Ishikawa (cell line): Measurements from ENCODE around the gene MRPS26.

ENCODE experiments used
- CEBPB ChIP-seq: IDR thresholded peaks from 2 replicates; pipeline ENCODE4 v1.6.1; 2012
- CREB1 ChIP-seq: IDR thresholded peaks from 2 replicates; pipeline ENCODE4 v1.6.1; 2012; ENCODE audit warnings: low read depth
- EGR1 ChIP-seq: IDR thresholded peaks from 2 replicates; pipeline ENCODE4 v1.6.1; 2012
- EP300 ChIP-seq: IDR thresholded peaks from 2 replicates; pipeline ENCODE4 v1.6.1; 2012; ENCODE audit warnings: borderline replicate concordance
- FOXM1 ChIP-seq: IDR thresholded peaks from 2 replicates; pipeline ENCODE4 v1.6.1; 2012; ENCODE audit warnings: low read depth, borderline replicate concordance
- MAX ChIP-seq: IDR thresholded peaks from 2 replicates; pipeline ENCODE4 v1.6.1; 2012
- RAD21 ChIP-seq: IDR thresholded peaks from 2 replicates; pipeline ENCODE4 v1.6.1; 2012; ENCODE audit warnings: low read depth
- REST ChIP-seq: IDR thresholded peaks from 2 replicates; pipeline ENCODE4 v1.6.1; 2012; ENCODE audit warnings: low read depth, mild to moderate bottlenecking
- TAF1 ChIP-seq: IDR thresholded peaks from 2 replicates; pipeline ENCODE4 v1.6.1; 2012; ENCODE audit warnings: low read depth, mild to moderate bottlenecking
- TCF12 ChIP-seq: IDR thresholded peaks from 2 replicates; pipeline ENCODE4 v1.6.1; 2012; ENCODE audit warnings: low read depth
- TEAD4 ChIP-seq: IDR thresholded peaks from 2 replicates; pipeline ENCODE4 v1.6.1; 2012
- USF1 ChIP-seq: IDR thresholded peaks from 2 replicates; pipeline ENCODE4 v1.6.1; 2012
- YY1 ChIP-seq: IDR thresholded peaks from 2 replicates; pipeline ENCODE4 v1.6.1; 2012; ENCODE audit warnings: low read depth

- no peak for TF ChIP-seq USF1
- no peak for TF ChIP-seq EGR1
- TF ChIP-seq CREB1, result no peak
- TF ChIP-seq EP300, result no peak
- no peak for TF ChIP-seq TCF12
- TF ChIP-seq FOXM1, result no peak
- no peak for TF ChIP-seq CEBPB
- no peak for TF ChIP-seq YY1
- no peak for TF ChIP-seq RAD21
- TF ChIP-seq MAX, result no peak
- no peak for TF ChIP-seq REST
- TF ChIP-seq TEAD4, result no peak
- no peak for TF ChIP-seq TAF1
Observed at GRCh38 chr20:3067139-3068014, 21.5 kb downstream of the MRPS26 start.
